GM18951 (cell line): Measurements from ENCODE around the gene GNGT2.

ENCODE experiments used
- POLR2A ChIP-seq: IDR thresholded peaks from 4 replicates; pipeline ENCODE4 v1.6.1; 2011; ENCODE audit warnings: mild to moderate bottlenecking; ENCODE audit not compliant: insufficient read length, insufficient read depth; ENCODE audit errors: extremely low read depth
- in situ Hi-C: fragments of 300-500 bp; cut with MboI; formaldehyde crosslinking; loops from one replicate; pipeline ENCODE4 v1.12.0; 2022; ENCODE audit warnings: low sequenced_read_pairs, mixed read lengths, inconsistent platforms; ENCODE audit not compliant: unreplicated experiment

The GNGT2 gene

GRCh38 chr17:49209061-49209571, 1.3 kb downstream of the GNGT2 start:
- in situ Hi-C loops: no loop called here
- no peak for TF ChIP-seq POLR2A

- TF ChIP-seq POLR2A: no peak
- in situ Hi-C loops: no loop called here
Measured at GRCh38 chr17:49204516-49204915, 5.9 kb downstream of the GNGT2 start.

GRCh38 chr17:49203796-49204195, 6.6 kb downstream of the GNGT2 start:
- TF ChIP-seq POLR2A: no peak
- in situ Hi-C loops: no loop called here

- TF ChIP-seq POLR2A: no peak
- in situ Hi-C loops: no loop called here
Measured at GRCh38 chr17:49201481-49201927, 8.9 kb downstream of the GNGT2 start.

- TF ChIP-seq POLR2A: no peak
- in situ Hi-C loops: no loop called here
Measured at GRCh38 chr17:49200423-49201083, 9.8 kb downstream of the GNGT2 start.

- in situ Hi-C loops: no loop called here
- TF ChIP-seq POLR2A: no peak
Measured at GRCh38 chr17:49198211-49198610, 12.2 kb downstream of the GNGT2 start.

GRCh38 chr17:49197346-49197998, 12.9 kb downstream of the GNGT2 start:
- in situ Hi-C loops: no loop called here

GRCh38 chr17:49196520-49196919, 13.9 kb downstream of the GNGT2 start:
- in situ Hi-C loops: no loop called here
- no peak for TF ChIP-seq POLR2A

More at GRCh38 chr17:49197346-49197998, 12.9 kb downstream of the GNGT2 start:
- no peak for TF ChIP-seq POLR2A

GRCh38 chr17:49195751-49196150, 14.6 kb downstream of the GNGT2 start:
- in situ Hi-C loops: no loop called here
- TF ChIP-seq POLR2A: no peak

GRCh38 chr17:49194297-49194607, 16.1 kb downstream of the GNGT2 start:
- TF ChIP-seq POLR2A: no peak
- in situ Hi-C loops: no loop called here

GRCh38 chr17:49193513-49194296, 16.7 kb downstream of the GNGT2 start:
- TF ChIP-seq POLR2A: peak; percentile 53

GRCh38 chr17:49191917-49192741, 18.2 kb downstream of the GNGT2 start:
- peak; percentile 49 for TF ChIP-seq POLR2A
- in situ Hi-C loops: no loop called here

More at GRCh38 chr17:49193513-49194296, 16.7 kb downstream of the GNGT2 start:
- in situ Hi-C loops: no loop called here

- in situ Hi-C loops: no loop called here
Measured at GRCh38 chr17:49191409-49191916, 18.9 kb downstream of the GNGT2 start.

GRCh38 chr17:49190932-49191331, 19.4 kb downstream of the GNGT2 start:
- no peak for TF ChIP-seq POLR2A
- in situ Hi-C loops: no loop called here

More at GRCh38 chr17:49191409-49191916, 18.9 kb downstream of the GNGT2 start:
- no peak for TF ChIP-seq POLR2A
